AG09319 (cell line): ENCODE data around the gene TAS2R1.

Experiments
- DNase-seq: peaks from one replicate; pipeline ENCODE4 v3.0.0-alpha.2; 2010; ENCODE audit warnings: low read depth; ENCODE audit errors: extremely low read depth
- CTCF ChIP-seq: IDR thresholded peaks from 2 replicates; pipeline ENCODE4 v1.5.1; 2011; ENCODE audit warnings: low read depth, mild to moderate bottlenecking, inconsistent platforms, low read length, moderate library complexity

The TAS2R1 gene

GRCh38 chr5:9641806-9642355, 11.7 kb upstream of the TAS2R1 start:
- no peak for DNase-seq

DNA sequence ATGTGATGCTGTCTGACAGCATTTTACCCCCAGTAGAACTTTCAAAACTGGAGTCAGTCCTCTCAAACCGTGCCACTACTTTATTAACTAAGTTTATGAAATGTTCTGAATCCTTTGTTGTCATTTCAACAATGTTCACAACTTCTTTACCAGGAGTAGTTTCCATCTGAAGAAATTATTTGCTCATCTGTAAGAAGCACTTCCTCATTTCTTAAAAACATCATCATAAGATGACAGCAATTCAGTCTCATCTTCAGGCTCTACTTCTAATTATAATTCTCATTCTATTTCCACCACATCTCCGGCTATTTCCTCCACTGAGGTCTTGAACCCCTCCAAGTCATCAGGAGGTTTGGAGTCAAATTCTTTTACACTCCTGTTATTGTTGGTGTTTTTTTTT, 2.3 kb upstream of the TAS2R1 start:
- DNase-seq = no peak

More at GRCh38 chr5:9641806-9642355, 11.7 kb upstream of the TAS2R1 start:
- no peak for TF ChIP-seq CTCF

DNA sequence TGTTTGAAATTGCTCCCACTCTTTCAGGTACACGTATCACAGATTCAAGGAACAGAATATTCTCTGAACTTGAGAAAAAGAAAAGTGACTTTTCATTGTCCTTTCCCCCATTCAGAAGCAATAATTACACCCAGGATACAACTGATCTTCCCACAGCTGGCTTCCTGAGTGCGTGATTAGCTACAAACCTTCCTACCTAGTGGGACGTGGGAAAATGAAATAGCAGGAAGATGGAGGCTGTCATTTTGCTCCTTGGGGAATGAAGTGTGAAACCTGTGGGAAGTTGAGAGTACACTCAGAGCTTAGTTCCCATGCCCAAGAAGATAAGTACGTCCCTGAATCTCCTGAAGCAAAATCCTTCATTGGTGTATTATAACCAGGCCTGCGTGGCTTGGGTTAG, 2.6 kb downstream of the TAS2R1 start:
- DNase-seq = no peak
- TF ChIP-seq CTCF = no peak

More for the DNA sequence above, 2.3 kb upstream of the TAS2R1 start:
- no peak for TF ChIP-seq CTCF

- no peak for DNase-seq
- no peak for TF ChIP-seq CTCF
Measured at GRCh38 chr5:9626955-9627354, 3.2 kb downstream of the TAS2R1 start.

DNA sequence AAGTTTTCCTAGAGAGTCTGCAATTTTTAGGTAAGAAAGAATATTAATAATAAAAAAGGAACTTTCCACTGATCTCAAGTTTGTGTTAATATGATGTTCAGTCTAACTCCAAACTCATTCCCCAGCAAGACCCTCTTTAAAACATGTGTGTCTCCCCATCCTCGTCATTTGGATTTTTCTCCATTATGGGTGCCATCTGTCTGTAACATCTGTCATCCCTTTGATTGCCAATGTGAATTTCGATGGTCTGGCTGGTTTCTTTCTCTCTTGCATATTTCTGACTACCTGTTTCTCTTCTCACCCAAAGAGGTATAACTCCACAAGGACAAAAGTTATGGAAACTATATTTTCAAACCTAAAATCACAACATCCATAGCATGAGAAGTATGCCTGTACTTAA, 4.4 kb downstream of the TAS2R1 start:
- TF ChIP-seq CTCF = no peak
- DNase-seq = no peak

DNA sequence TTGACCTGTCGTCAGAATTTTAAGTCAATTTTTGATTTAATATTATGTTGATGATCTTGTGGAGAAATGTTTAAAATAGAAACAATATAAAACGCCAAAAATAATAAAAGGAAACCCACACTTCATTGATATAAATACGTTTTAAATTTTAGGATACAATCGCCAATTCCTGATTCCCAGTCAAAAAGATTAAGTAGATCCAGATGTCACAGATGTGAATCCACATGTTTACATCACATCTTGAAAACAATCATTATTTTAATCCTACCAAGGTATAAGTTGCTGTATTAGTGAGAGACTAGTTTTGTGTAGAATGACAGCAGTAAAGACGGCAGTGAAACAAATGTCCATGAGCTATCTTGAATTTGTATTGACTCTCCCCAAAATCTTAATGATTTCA, 4.9 kb downstream of the TAS2R1 start:
- DNase-seq = no peak
- no peak for TF ChIP-seq CTCF

GRCh38 chr5:9624196-9624947, 5.8 kb downstream of the TAS2R1 start:
- DNase-seq = no peak
- no peak for TF ChIP-seq CTCF
